T-helper 1 cell treated with Interleukin-12 subunit alpha and Interleukin-12 subunit beta and Interleukin-4 antibody, amounts not matched to agents 30 μg/mL and 1 μg/mL, for 36 hours (primary cell): ENCODE measurements around the gene PPP1R15A.
"Not testable (repeated sequence)": the region's sequence is repeated elsewhere in the genome, so short reads cannot be mapped to it uniquely, and the experiment has no call there.

ENCODE experiments used
- H3K27ac Mint-ChIP-seq: one replicate; pipeline ENCODE4 v1.8.0; 2021; ENCODE audit warnings: mild to moderate bottlenecking, mixed read lengths
- H3K27me3 Mint-ChIP-seq: one replicate; pipeline ENCODE4 v1.8.0; 2021; ENCODE audit warnings: low read depth, mixed read lengths
- H3K36me3 Mint-ChIP-seq: one replicate; pipeline ENCODE4 v1.8.0; 2021; ENCODE audit warnings: low read depth, mixed read lengths
- H3K4me1 Mint-ChIP-seq: one replicate; pipeline ENCODE4 v1.8.0; 2021; ENCODE audit warnings: low read depth, mixed read lengths
- H3K4me3 Mint-ChIP-seq: one replicate; pipeline ENCODE4 v1.8.0; 2021; ENCODE audit warnings: mild to moderate bottlenecking, moderate library complexity, mixed read lengths
- H3K9me3 Mint-ChIP-seq: one replicate; pipeline ENCODE4 v1.8.0; 2021; ENCODE audit warnings: mixed read lengths

PPP1R15A gene

DNA sequence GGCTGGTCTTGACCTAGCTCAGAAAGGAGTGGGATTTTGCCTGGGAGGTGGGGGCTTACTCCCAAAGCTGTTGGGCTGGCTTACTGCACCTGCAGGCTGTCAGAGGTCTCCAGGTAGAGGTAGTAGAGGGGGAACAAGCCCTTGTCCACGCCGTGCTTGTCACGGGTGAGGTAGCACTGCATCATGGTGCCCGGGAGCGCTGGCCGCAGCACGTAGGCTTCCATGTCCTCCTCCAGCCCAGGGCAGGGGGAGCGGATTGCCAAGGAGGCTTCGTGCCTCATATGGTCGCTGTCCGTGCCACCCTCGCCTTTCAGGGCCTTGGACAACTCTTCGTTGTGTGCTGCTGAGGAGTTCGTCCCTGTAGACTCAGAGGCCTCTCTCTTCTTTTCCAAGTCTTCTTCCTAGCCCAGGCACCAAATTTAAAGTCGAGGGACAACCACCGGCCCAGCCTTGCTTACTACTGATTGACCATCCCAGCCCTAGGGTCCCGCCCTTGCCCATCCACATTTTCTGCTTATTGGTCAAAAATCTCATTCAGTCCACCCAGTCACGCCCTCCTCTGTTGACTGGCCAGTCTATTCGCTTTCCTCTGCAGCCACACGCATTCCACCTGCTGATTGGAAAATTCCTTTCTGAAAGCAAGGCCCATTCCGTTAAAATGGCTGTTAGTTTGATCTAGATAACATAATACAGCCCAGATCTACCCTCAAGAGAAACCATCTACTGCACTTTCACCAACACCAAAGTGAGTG is 15.8 kb downstream of the PPP1R15A start:
- Mint-ChIP-seq H3K27ac (no peak overlapping the region), H3K9me3 (no peaks in the 10 kb centered on the region), H3K27me3 (peaks cover 5% of the 10 kb centered on the region), H3K4me1 (no peaks in the 10 kb centered on the region), H3K4me3 (no peak overlapping the region), H3K36me3 (peaks cover 2% of the 10 kb centered on the region)

- H3K27me3 Mint-ChIP-seq, result peaks cover 14% of the 10 kb centered on the region
- H3K4me1 Mint-ChIP-seq, H3K36me3 Mint-ChIP-seq, H3K9me3 Mint-ChIP-seq, H3K4me3 Mint-ChIP-seq, H3K27ac Mint-ChIP-seq: not testable (repeated sequence)
These were observed 17.3 kb downstream of the PPP1R15A start for GRCh38 chr19:48889496-48889895.

DNA sequence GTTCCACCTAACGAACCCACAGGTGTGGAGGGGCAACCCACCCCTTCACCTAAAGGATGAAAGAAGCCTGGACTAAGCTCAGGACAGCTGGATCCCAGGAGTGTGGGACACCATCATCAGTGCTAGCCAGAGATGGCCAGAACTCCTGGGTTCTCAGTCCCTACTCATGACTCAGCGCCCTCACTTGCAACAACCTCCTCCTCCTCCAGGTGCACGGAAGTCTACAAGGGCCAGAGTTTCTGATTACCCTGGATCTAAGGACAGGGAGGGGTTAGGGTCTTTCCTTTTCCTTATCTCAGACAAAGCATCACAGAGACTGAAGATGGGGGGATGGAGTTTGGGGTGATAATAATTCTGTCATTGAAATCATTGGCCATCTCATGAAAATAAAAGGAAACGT is 18.3 kb downstream of the PPP1R15A start:
- Mint-ChIP-seq H3K27me3 (peaks cover 23% of the 10 kb centered on the region), H3K4me3 (no peak overlapping the region), H3K4me1 (peaks cover 3% of the 10 kb centered on the region), H3K36me3 (no peaks in the 10 kb centered on the region), H3K27ac (no peak overlapping the region), H3K9me3 (no peaks in the 10 kb centered on the region)

- Mint-ChIP-seq H3K4me3 (no peak overlapping the region), H3K27ac (no peak overlapping the region), H3K27me3 (peaks cover 32% of the 10 kb centered on the region)
These were observed 23.0 kb downstream of the PPP1R15A start for GRCh38 chr19:48895226-48895625.

DNA sequence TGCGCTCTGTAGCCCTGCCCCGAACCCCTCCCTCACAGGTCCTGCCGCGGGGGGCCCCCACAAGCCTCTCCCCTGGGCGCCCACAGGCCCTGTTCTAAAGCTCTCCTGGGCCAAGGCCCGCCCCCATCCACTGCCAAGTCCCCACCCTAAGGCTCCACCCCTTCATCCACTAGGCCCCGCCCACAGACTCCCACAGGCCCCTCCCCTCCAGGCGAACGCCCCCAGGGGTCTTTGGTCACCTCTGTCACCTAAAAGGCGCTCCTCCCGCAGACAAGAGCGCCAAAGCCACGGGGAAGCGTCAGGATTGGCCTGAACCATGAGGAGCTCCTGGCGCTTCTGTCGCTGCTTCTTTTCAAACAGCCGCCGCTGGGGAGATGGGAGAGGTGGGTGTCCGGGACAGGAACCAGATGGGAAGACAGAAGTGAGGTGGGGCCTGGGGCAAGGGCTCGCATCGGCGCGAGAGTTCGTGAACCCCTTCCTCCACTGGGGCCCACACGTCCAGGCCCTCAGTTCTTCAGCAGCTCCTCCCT is 24.0 kb downstream of the PPP1R15A start:
- Mint-ChIP-seq H3K4me3 (no peak overlapping the region), H3K36me3 (peaks cover 10% of the 10 kb centered on the region), H3K27me3 (peaks cover 32% of the 10 kb centered on the region), H3K27ac (no peak overlapping the region), H3K4me1 (peaks cover 17% of the 10 kb centered on the region), H3K9me3 (no peaks in the 10 kb centered on the region)

More at GRCh38 chr19:48895226-48895625, 23.0 kb downstream of the PPP1R15A start:
- Mint-ChIP-seq H3K4me1 (peaks cover 12% of the 10 kb centered on the region), H3K36me3 (peaks cover 3% of the 10 kb centered on the region), H3K9me3 (no peaks in the 10 kb centered on the region)

GRCh38 chr19:48897181-48897580 is 25.0 kb downstream of the PPP1R15A start:
- H3K27ac Mint-ChIP-seq, result no peak overlapping the region
- peaks cover 14% of the 10 kb centered on the region for H3K36me3 Mint-ChIP-seq
- no peaks in the 10 kb centered on the region for H3K9me3 Mint-ChIP-seq
- H3K4me3 Mint-ChIP-seq, result no peak overlapping the region
- H3K27me3 Mint-ChIP-seq, result peaks cover 32% of the 10 kb centered on the region
- H3K4me1 Mint-ChIP-seq, result peaks cover 22% of the 10 kb centered on the region

DNA sequence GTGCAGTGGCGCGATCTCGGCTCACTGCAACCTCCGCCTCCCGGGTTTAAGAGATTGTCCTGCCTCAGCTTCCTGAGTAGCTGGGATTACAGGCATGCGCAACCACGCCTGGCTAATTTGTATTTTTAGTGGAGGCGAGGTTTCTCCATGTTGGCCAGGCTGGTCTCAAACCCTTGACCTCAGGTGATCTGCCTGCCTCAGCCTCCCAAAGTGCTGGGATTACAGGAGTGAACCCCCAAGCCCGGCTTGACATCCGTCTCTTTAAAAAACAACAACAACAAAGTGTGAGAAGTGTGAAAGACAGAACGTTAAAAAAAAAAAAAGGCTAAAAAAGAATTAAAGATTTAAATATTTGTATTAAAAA is 27.1 kb downstream of the PPP1R15A start:
- H3K4me1 Mint-ChIP-seq, result peaks cover 28% of the 10 kb centered on the region
- H3K9me3 Mint-ChIP-seq, result not testable (repeated sequence)
- peaks cover 25% of the 10 kb centered on the region for H3K36me3 Mint-ChIP-seq
- peak overlapping the region; percentile 84 for H3K27ac Mint-ChIP-seq
- H3K27me3 Mint-ChIP-seq, result peaks cover 19% of the 10 kb centered on the region
- peak overlapping the region; percentile 59 for H3K4me3 Mint-ChIP-seq

GRCh38 chr19:48899781-48900476 is 27.7 kb downstream of the PPP1R15A start, which contains the start of gene NUCB1:
Gene NUCB1 (plus strand): TSS chr19:48900312. CDS start chr19:48900797, 485 bp downstream.
- Mint-ChIP-seq H3K36me3 (peaks cover 28% of the 10 kb centered on the region), H3K9me3 (no peaks in the 10 kb centered on the region), H3K27ac (peak within 1 kb of the TSS; percentile 95), H3K4me3 (peak within 1 kb of the TSS; percentile 98), H3K27me3 (peaks cover 13% of the 10 kb centered on the region), H3K4me1 (peaks cover 25% of the 10 kb centered on the region)

DNA sequence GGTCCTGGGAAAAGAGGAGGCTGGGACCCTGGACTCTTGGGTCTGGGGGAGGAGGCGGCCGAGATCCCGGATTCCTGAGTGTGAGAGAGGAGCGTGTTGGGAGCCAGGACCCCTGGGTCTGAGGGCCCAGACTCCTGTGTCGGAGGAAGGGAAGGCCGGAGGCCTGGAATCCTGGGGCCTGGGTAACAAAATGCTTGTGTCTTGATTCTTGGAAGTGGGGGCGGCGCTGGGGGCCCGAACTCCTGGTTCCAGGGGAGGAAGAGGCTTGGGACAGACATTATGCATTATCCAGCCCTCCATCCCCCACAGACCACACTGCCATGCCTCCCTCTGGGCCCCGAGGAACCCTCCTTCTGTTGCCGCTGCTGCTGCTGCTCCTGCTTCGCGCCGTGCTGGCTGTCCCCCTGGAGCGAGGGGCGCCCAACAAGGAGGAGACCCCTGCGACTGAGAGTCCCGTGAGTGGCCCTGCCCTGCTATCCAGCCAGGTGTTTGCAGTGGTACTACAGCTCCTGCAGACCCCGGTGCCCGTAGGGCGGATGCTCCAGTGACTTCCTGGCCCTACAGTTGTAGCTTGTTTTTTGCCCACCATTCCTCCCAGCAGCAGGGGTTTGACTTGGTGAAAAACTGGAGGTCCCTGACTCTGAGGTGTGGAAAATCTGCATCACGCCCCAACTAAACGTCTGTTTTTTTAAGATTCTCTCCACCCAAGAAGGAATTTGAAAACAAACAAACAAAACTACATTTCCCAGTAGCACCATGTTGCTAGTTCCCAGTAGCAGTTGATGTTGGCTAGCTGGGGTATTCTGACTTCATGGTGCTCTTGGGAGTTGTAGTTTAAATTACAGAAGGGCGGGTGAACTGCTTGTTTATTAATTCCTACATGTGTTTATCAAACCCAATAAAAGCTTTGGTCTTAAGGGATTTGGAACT is 28.5 kb downstream of the PPP1R15A start:
- peak overlapping the region; percentile 98 for H3K4me3 Mint-ChIP-seq
- peaks cover 25% of the 10 kb centered on the region for H3K4me1 Mint-ChIP-seq
- H3K27ac Mint-ChIP-seq, result peak overlapping the region; percentile 95
- peaks cover 33% of the 10 kb centered on the region for H3K36me3 Mint-ChIP-seq
- peaks cover 7% of the 10 kb centered on the region for H3K27me3 Mint-ChIP-seq
- no peaks in the 10 kb centered on the region for H3K9me3 Mint-ChIP-seq

DNA sequence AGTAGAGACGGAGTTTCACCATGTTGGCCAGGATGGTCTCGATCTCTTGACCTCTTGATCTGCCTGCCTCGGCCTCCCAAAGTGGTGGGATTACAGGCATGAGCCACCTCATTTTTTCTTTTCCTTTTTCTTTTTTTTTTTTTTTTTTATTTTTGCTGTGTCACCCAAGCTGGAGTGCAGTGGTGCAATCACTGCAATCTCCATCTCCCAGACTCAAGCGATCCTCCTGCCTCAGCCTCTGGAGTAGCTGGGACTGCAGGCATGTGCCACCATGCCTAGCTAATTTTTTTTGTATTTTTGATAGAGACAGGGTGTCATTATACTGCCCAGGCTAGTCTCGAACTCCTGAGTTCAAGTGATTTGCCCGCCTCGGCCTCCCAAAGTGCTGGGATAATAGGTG is 30.1 kb downstream of the PPP1R15A start:
- Mint-ChIP-seq H3K36me3 (peaks cover 37% of the 10 kb centered on the region), H3K4me3 (peak overlapping the region; percentile 62), H3K4me1 (peaks cover 22% of the 10 kb centered on the region)
- not testable (repeated sequence) for H3K9me3 Mint-ChIP-seq, H3K27ac Mint-ChIP-seq, H3K27me3 Mint-ChIP-seq

GRCh38 chr19:48903788-48904187 is 31.6 kb downstream of the PPP1R15A start:
- H3K4me3 Mint-ChIP-seq, H3K27me3 Mint-ChIP-seq, H3K27ac Mint-ChIP-seq, H3K9me3 Mint-ChIP-seq: not testable (repeated sequence)
- peaks cover 44% of the 10 kb centered on the region for H3K36me3 Mint-ChIP-seq
- H3K4me1 Mint-ChIP-seq, result peaks cover 25% of the 10 kb centered on the region

DNA sequence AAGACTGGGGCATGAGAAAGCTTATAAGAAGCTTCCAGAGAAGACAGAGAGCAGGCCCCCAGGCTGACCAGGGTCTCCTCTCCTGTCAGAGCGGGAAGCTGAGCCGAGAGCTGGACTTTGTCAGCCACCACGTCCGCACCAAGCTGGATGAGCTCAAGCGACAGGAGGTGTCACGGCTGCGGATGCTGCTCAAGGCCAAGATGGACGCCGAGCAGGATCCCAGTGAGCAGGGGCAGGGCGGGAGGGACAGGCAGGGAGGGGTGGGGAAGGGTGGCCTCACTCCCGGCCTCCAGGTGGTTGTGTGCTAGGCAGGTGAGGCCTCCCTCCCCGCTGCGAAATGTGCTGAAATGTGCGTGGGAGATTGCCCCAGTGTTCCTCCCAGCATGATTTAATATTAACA is 33.4 kb downstream of the PPP1R15A start:
- H3K4me3 Mint-ChIP-seq, result no peak overlapping the region
- H3K36me3 Mint-ChIP-seq, result peaks cover 45% of the 10 kb centered on the region
- H3K27me3 Mint-ChIP-seq, result no peaks in the 10 kb centered on the region
- H3K9me3 Mint-ChIP-seq, result no peaks in the 10 kb centered on the region
- H3K27ac Mint-ChIP-seq, result no peak overlapping the region
- H3K4me1 Mint-ChIP-seq, result peaks cover 18% of the 10 kb centered on the region

DNA sequence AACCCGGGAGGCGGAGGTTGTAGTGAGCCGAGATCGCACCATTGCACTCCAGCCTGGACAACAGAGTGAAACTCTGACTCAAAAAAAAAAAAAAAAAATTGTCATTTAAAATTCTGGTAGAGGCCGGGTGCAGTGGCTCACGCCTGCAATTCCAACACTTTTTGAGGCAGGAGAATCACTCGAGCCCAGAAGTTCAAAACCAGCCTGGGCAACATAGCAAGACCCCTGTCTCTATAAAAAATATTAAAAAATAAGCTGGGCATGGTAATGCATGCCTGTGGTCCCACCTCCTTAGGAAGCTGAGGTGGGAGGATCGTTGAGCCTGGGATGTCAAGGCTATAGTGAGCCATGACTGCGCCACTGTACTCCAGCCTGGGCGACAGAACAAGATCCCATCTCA is 34.1 kb downstream of the PPP1R15A start:
- peaks cover 38% of the 10 kb centered on the region for H3K36me3 Mint-ChIP-seq
- no peaks in the 10 kb centered on the region for H3K27me3 Mint-ChIP-seq

GRCh38 chr19:48907671-48908070 is 35.5 kb downstream of the PPP1R15A start:
- H3K36me3 Mint-ChIP-seq, result peaks cover 39% of the 10 kb centered on the region
- no peaks in the 10 kb centered on the region for H3K9me3 Mint-ChIP-seq
- no peaks in the 10 kb centered on the region for H3K27me3 Mint-ChIP-seq
- no peak overlapping the region for H3K4me3 Mint-ChIP-seq
- peaks cover 4% of the 10 kb centered on the region for H3K4me1 Mint-ChIP-seq
- no peak overlapping the region for H3K27ac Mint-ChIP-seq

More for the DNA sequence above, 34.1 kb downstream of the PPP1R15A start:
- no peaks in the 10 kb centered on the region for H3K9me3 Mint-ChIP-seq
- H3K4me1 Mint-ChIP-seq, result peaks cover 13% of the 10 kb centered on the region
- no peak overlapping the region for H3K27ac Mint-ChIP-seq
- H3K4me3 Mint-ChIP-seq, result no peak overlapping the region
